WTC11 (cell line): ENCODE data around the gene UBE3A. TPM values are rescaled to one million over a fixed set of nuclear protein-coding genes. Genes with fewer than 3 reads are reported as not detected.

Experiments used
- ATAC-seq: fragments of 200-7000 bp; cut with Tn5 transposase; 2 replicates; pipeline ENCODE4 v1.10.0; 2021; ENCODE audit warnings: mild to moderate bottlenecking, moderate library complexity
- CTCF ChIA-PET: fragments of 300-600 bp; sonication (Branson Sonifier 250); formaldehyde crosslinking; loops from one replicate; lab custom pipeline; 2021; ENCODE audit warnings: antibody characterized with exemption; lab: Charles Lee
- POLR2A ChIA-PET: fragments of 350-600 bp; sonication (Branson Sonifier 250); formaldehyde crosslinking; loops from one replicate; lab custom pipeline; 2021; ENCODE audit warnings: antibody characterized with exemption; lab: Charles Lee
- DNase-seq: peaks from one replicate; pipeline ENCODE4 v3.0.0; 2021; ENCODE audit warnings: low spot score
- H3K27ac Mint-ChIP-seq: 2 replicates; pipeline ENCODE4 v1.8.0; 2021; ENCODE audit warnings: mixed read lengths
- H3K27me3 Mint-ChIP-seq: 2 replicates; pipeline ENCODE4 v1.8.0; 2021; ENCODE audit warnings: low read depth, mild to moderate bottlenecking, moderate library complexity, mixed read lengths
- H3K36me3 Mint-ChIP-seq: 2 replicates; pipeline ENCODE4 v1.8.0; 2021; ENCODE audit warnings: mixed read lengths
- H3K4me1 Mint-ChIP-seq: 2 replicates; pipeline ENCODE4 v1.8.0; 2022; ENCODE audit warnings: mixed read lengths
- H3K4me3 Mint-ChIP-seq: 2 replicates; pipeline ENCODE4 v1.8.0; 2021; ENCODE audit warnings: mild to moderate bottlenecking, moderate library complexity, mixed read lengths
- H3K9me3 Mint-ChIP-seq: 2 replicates; pipeline ENCODE4 v1.8.0; 2021; ENCODE audit warnings: mixed read lengths
- CREM ChIP-seq: sonication (generic); formaldehyde crosslinking; IDR thresholded peaks from 2 replicates; pipeline ENCODE4 v1.8.1; 2022; ENCODE audit warnings: mild to moderate bottlenecking, missing genetic modification reagents, moderate library complexity
- ELF4 ChIP-seq: sonication (generic); formaldehyde crosslinking; IDR thresholded peaks from 2 replicates; pipeline ENCODE4 v1.8.1; 2022; ENCODE audit warnings: low read depth, mild to moderate bottlenecking, moderate library complexity, missing genetic modification reagents
- ETV6 ChIP-seq: sonication (generic); formaldehyde crosslinking; IDR thresholded peaks from 2 replicates; pipeline ENCODE4 v1.8.1; 2022; ENCODE audit warnings: mild to moderate bottlenecking, missing genetic modification reagents
- FOXJ3 ChIP-seq: sonication (generic); formaldehyde crosslinking; IDR thresholded peaks from 2 replicates; pipeline ENCODE4 v1.9.0; 2021; ENCODE audit warnings: missing genetic modification reagents, mild to moderate bottlenecking, borderline replicate concordance
- IRF2 ChIP-seq: sonication (generic); formaldehyde crosslinking; IDR thresholded peaks from 2 replicates; pipeline ENCODE4 v1.8.0; 2022; ENCODE audit warnings: low read depth, missing genetic modification reagents, borderline replicate concordance
- KAT7 ChIP-seq: sonication (generic); formaldehyde crosslinking; IDR thresholded peaks from 2 replicates; pipeline ENCODE4 v1.8.1; 2023; ENCODE audit warnings: missing genetic modification reagents, mild to moderate bottlenecking, borderline replicate concordance
- MYBL2 ChIP-seq: sonication (generic); formaldehyde crosslinking; IDR thresholded peaks from 2 replicates; pipeline ENCODE4 v1.8.1; 2023; ENCODE audit warnings: mild to moderate bottlenecking, moderate library complexity, missing genetic modification reagents
- NR1H2 ChIP-seq: sonication (generic); formaldehyde crosslinking; IDR thresholded peaks from 2 replicates; pipeline ENCODE4 v1.9.0; 2021; ENCODE audit warnings: mild to moderate bottlenecking, moderate library complexity, missing genetic modification reagents
- OVOL2 ChIP-seq: fragments of 250-450 bp; sonication (Bioruptor Pico); IDR thresholded peaks from 2 replicates; pipeline ENCODE4 v1.9.0; 2021; ENCODE audit warnings: mild to moderate bottlenecking, borderline replicate concordance
- SOX15 ChIP-seq: fragments of 250-450 bp; sonication (Bioruptor Pico); IDR thresholded peaks from 2 replicates; pipeline ENCODE4 v1.9.0; 2021; ENCODE audit warnings: mild to moderate bottlenecking
- ZNF219 ChIP-seq: sonication (generic); formaldehyde crosslinking; IDR thresholded peaks from 2 replicates; pipeline ENCODE4 v1.8.0; 2023; ENCODE audit warnings: missing genetic modification reagents, mild to moderate bottlenecking, borderline replicate concordance
- ZNF396 ChIP-seq: fragments of 250-450 bp; sonication (Bioruptor Pico); IDR thresholded peaks from 2 replicates; pipeline ENCODE4 v1.8.0; 2021; ENCODE audit warnings: mild to moderate bottlenecking, moderate library complexity, borderline replicate concordance
- total RNA-seq: library from RNA; stranded (reverse); gene quantifications from 3 replicates; pipeline ENCODE4 v1.2.3, GENCODE V29; 2021
- TF ChIP-seq, protein P1 (sequence below): fragments of 250-450 bp; sonication (Bioruptor Pico); IDR thresholded peaks from 2 replicates; pipeline ENCODE4 v1.9.0; 2021; ENCODE audit warnings: mild to moderate bottlenecking, borderline replicate concordance
- TF ChIP-seq, protein P2 (sequence below): sonication (generic); formaldehyde crosslinking; IDR thresholded peaks from 2 replicates; pipeline ENCODE4 v1.8.1; 2023; ENCODE audit warnings: mild to moderate bottlenecking, missing genetic modification reagents, borderline replicate concordance
- TF ChIP-seq, protein P3 (sequence below): fragments of 250-450 bp; sonication (Bioruptor Pico); IDR thresholded peaks from 2 replicates; pipeline ENCODE4 v1.9.0; 2021; ENCODE audit warnings: moderate library complexity, mild to moderate bottlenecking, inconsistent platforms, borderline replicate concordance
- TF ChIP-seq, protein P4 (sequence below): fragments of 250-450 bp; sonication (Bioruptor Pico); IDR thresholded peaks from 2 replicates; pipeline ENCODE4 v1.8.0; 2021; ENCODE audit warnings: mild to moderate bottlenecking

The UBE3A gene
- total RNA-seq, 1 experiment from 2014 or later, result 120 TPM

DNA sequence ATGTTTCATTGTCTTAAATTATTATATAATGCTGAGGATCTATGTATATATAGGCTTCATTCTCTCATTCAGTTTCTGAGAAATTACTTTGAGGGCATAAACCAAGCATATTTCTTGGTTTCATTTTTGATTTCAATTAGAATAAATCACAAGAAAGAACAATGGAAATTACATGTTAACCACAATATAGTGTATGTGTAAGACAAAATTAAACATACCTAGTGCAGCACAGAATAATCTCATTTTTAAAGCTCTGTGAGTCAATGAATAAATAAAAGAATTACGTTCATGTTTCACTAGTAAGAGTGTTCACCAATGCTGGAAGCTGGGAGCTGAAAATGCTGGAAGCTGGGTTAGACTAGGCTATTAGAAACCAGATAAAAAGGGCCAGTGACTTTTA lies 72.8 kb downstream of the UBE3A start (continued):
- TF ChIP-seq, protein P1, sequence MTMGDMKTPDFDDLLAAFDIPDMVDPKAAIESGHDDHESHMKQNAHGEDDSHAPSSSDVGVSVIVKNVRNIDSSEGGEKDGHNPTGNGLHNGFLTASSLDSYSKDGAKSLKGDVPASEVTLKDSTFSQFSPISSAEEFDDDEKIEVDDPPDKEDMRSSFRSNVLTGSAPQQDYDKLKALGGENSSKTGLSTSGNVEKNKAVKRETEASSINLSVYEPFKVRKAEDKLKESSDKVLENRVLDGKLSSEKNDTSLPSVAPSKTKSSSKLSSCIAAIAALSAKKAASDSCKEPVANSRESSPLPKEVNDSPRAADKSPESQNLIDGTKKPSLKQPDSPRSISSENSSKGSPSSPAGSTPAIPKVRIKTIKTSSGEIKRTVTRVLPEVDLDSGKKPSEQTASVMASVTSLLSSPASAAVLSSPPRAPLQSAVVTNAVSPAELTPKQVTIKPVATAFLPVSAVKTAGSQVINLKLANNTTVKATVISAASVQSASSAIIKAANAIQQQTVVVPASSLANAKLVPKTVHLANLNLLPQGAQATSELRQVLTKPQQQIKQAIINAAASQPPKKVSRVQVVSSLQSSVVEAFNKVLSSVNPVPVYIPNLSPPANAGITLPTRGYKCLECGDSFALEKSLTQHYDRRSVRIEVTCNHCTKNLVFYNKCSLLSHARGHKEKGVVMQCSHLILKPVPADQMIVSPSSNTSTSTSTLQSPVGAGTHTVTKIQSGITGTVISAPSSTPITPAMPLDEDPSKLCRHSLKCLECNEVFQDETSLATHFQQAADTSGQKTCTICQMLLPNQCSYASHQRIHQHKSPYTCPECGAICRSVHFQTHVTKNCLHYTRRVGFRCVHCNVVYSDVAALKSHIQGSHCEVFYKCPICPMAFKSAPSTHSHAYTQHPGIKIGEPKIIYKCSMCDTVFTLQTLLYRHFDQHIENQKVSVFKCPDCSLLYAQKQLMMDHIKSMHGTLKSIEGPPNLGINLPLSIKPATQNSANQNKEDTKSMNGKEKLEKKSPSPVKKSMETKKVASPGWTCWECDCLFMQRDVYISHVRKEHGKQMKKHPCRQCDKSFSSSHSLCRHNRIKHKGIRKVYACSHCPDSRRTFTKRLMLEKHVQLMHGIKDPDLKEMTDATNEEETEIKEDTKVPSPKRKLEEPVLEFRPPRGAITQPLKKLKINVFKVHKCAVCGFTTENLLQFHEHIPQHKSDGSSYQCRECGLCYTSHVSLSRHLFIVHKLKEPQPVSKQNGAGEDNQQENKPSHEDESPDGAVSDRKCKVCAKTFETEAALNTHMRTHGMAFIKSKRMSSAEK, result no peak
- no peak for TF ChIP-seq MYBL2

DNA sequence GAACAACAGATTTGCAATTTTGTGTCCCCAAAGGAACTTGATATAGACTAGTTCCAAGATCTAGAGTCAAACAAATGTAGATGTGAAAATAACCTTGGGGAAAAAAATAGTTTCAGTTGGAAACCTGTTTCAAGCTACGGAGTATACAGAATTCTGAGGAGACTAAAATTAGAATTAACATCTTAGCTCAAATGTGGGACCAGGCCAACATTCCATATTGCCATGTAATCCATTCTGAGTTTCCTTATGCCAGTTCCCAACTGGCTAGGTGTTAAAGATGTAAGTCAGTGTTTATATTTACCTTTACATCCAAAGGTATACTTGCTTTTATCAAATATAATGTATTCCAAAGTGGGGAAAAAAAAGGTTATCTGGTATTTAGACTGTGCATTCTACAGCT lies 76.3 kb downstream of the UBE3A start:
- Mint-ChIP-seq H3K4me3 (no peak overlapping the region), H3K9me3 (no peaks in the 10 kb centered on the region), H3K27ac (peak overlapping the region; percentile 16; the same call in 1 of the 2 replicates)
- no peak for DNase-seq
- POLR2A ChIA-PET, result no interaction called here
- no peak for TF ChIP-seq OVOL2
- TF ChIP-seq, protein P2, sequence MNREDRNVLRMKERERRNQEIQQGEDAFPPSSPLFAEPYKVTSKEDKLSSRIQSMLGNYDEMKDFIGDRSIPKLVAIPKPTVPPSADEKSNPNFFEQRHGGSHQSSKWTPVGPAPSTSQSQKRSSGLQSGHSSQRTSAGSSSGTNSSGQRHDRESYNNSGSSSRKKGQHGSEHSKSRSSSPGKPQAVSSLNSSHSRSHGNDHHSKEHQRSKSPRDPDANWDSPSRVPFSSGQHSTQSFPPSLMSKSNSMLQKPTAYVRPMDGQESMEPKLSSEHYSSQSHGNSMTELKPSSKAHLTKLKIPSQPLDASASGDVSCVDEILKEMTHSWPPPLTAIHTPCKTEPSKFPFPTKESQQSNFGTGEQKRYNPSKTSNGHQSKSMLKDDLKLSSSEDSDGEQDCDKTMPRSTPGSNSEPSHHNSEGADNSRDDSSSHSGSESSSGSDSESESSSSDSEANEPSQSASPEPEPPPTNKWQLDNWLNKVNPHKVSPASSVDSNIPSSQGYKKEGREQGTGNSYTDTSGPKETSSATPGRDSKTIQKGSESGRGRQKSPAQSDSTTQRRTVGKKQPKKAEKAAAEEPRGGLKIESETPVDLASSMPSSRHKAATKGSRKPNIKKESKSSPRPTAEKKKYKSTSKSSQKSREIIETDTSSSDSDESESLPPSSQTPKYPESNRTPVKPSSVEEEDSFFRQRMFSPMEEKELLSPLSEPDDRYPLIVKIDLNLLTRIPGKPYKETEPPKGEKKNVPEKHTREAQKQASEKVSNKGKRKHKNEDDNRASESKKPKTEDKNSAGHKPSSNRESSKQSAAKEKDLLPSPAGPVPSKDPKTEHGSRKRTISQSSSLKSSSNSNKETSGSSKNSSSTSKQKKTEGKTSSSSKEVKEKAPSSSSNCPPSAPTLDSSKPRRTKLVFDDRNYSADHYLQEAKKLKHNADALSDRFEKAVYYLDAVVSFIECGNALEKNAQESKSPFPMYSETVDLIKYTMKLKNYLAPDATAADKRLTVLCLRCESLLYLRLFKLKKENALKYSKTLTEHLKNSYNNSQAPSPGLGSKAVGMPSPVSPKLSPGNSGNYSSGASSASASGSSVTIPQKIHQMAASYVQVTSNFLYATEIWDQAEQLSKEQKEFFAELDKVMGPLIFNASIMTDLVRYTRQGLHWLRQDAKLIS (CRISPR knock-in tag), result no peak
- no peak for TF ChIP-seq CREM
- no peak for TF ChIP-seq KAT7 (CRISPR knock-in tag)
- TF ChIP-seq ZNF396 (CRISPR knock-in tag), result no peak
- no peak for TF ChIP-seq FOXJ3 (CRISPR knock-in tag)
- TF ChIP-seq NR1H2 (CRISPR knock-in tag), result no peak
- TF ChIP-seq ZNF219 (CRISPR knock-in tag), result no peak
- no peak for TF ChIP-seq ELF4 (CRISPR knock-in tag)
- TF ChIP-seq SOX15, result no peak
- TF ChIP-seq, protein P3, sequence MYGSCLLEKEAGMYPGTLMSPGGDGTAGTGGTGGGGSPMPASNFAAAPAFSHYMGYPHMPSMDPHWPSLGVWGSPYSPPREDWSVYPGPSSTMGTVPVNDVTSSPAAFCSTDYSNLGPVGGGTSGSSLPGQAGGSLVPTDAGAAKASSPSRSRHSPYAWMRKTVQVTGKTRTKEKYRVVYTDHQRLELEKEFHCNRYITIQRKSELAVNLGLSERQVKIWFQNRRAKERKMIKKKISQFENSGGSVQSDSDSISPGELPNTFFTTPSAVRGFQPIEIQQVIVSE (CRISPR knock-in tag), result no peak
- TF ChIP-seq IRF2 (CRISPR knock-in tag), result no peak
- TF ChIP-seq, protein P4, sequence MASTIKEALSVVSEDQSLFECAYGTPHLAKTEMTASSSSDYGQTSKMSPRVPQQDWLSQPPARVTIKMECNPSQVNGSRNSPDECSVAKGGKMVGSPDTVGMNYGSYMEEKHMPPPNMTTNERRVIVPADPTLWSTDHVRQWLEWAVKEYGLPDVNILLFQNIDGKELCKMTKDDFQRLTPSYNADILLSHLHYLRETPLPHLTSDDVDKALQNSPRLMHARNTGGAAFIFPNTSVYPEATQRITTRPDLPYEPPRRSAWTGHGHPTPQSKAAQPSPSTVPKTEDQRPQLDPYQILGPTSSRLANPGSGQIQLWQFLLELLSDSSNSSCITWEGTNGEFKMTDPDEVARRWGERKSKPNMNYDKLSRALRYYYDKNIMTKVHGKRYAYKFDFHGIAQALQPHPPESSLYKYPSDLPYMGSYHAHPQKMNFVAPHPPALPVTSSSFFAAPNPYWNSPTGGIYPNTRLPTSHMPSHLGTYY, result no peak
- TF ChIP-seq, protein P1, result no peak
- TF ChIP-seq ETV6 (CRISPR knock-in tag), result no peak
- TF ChIP-seq, all 79 proteins: peak for 0
- ATAC-seq, result no peak
- peaks cover 11% of the 10 kb centered on the region for H3K36me3 Mint-ChIP-seq
- H3K4me1 Mint-ChIP-seq, result no peaks in the 10 kb centered on the region
- CTCF ChIA-PET, result no interaction called here
- no peaks in the 10 kb centered on the region for H3K27me3 Mint-ChIP-seq
